Fibroblast of peridontal ligament (primary cell): ENCODE measurements around the gene GRID2IP.

Source experiments
- DNase-seq: peaks from one replicate; pipeline ENCODE4 v3.0.0-alpha.2; 2010; ENCODE audit errors: extremely low read depth

The GRID2IP gene

GRCh38 chr7:6447581-6448199 is 103.6 kb downstream of the GRID2IP start, which contains the start of gene DAGLB:
Gene DAGLB, minus strand, starts transcription at chr7:6447954. Its CDS starts 112 bp downstream, at chr7:6447842.
- peak; percentile 90 for DNase-seq
